ENCODE results near the gene CREB3L2. TPM values are rescaled to one million over a fixed set of nuclear protein-coding genes. Genes with fewer than 3 reads are reported as not detected.

CREB3L2 gene
- polyA plus RNA-seq, 3 donors: 7.9 to 14.1 (median 11.5) TPM

DNA sequence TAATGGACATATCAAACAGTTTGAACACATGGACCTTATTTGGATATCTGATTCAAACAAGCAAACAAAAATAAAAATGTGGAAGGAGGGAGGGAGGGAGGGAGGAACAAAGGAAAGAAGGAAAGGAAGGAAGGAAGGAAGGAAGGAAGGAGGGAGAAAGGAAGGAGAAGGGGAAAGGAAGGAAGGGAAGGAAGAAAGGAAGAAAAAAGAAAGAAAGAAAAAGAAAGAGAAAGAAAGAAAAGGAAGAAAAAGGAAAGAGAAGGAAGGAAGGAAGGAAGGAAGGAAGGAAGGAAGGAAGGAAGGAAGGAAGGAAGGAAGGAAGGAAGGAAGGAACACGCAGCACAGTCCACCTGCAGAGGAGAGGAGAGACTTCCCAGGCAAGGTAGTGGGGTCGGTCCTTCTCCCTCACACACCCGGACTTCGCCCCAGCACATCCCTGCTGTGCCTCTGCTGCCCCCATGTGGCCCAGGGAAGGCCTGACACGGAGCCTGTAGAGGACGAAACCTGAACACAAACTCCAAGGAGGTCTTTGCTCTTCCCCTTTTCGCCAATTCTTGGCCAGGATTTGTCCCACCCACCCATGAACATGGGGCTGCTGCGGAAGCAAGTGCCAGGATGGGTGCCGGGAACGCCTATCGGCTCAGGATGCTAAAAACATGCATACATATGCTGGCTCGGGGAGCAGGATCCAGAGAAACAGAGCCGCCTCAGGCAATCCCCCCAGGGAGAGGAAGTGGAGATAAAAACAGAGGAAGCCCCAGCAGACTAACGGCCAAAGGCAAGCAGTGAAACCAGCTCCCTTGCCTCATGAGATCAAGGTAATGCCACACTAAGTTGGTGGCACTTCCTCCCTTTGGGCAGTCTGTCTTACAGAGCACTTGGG lies 102.8 kb downstream of the CREB3L2 start:
- 4 to 20% (median 12%) methylated on average over 13 of the region's 14 CpGs for WGBS, 3 donors
- no peak overlapping the region for H3K27ac ChIP-seq (ENCODE audit: low read depth, low read length)

DNA sequence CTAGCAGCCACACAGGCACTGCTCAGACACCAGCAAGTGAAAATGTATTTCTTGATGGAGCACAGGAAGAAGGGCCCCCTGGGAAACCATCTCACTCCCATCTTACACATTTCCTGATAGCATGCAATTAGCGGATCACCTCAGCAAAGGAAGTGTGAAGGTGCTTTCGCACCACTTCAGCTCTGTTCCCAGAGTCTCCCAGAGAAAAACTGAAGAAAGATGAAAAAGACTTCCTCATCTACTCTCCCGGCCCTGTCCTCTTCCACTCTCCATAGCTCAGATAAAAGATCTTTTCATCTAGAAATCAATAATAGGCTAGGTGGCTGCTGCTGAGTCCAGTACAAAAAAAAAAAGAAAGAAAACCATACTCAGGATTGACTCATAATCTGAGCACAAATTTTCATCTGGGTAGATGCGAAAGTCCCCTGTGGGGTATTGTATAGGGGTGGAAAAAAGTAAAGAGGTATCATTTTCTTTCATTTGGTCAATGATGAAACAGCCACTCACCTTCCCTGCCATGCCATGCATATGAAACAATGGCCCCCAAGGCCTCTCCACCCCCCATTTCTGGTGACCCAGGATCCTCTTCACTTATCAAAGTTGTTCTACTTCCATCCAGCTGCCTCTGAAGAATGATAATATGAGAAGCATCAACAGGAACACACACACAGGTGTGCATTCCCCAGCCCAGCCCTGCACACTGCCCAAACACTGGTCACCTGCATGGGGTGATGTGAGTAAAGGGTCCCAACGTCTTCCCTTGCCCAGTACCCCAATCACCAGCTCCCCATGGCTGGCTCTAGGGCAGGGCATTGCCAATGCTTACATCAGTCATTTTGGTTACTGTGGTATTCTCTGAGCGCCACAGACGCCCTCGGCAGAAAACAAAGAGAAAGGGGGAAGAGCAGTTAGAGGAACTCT lies 106.3 kb downstream of the CREB3L2 start:
- no peak overlapping the region for H3K27ac ChIP-seq (ENCODE audit: low read depth, low read length)
- WGBS, 3 donors: 63 to 85% (median 74%) methylated on average over 8 of the region's 8 CpGs

DNA sequence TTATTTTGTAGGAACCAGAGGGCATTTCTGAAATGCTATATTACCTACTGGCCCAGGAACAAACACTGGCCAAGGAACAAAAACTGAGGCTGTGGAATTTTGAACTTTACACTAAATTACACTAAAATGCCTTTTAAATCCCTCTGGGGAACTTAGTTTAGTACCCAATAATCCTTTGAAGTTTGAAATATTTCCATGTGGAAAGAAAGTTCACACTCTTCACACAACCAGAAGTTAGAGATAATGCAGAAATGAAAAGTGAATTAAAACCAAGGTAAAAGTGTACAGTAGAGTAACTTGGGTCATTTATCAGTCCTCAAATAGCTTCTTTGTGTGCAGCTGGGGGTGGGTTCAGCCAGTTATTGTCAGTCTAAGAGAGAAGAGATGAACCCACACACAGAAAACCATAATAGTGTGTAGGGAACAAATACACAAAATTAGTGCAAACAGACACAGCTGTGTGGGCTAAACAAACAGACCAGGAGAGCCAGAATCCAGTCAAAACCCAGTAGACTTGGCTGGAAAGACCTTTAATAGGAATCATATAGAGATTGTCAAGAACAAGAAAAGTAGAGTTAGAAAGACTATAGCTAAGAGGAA lies 108.6 kb downstream of the CREB3L2 start:
- no peak overlapping the region for H3K27ac ChIP-seq (ENCODE audit: low read depth, low read length)

DNA sequence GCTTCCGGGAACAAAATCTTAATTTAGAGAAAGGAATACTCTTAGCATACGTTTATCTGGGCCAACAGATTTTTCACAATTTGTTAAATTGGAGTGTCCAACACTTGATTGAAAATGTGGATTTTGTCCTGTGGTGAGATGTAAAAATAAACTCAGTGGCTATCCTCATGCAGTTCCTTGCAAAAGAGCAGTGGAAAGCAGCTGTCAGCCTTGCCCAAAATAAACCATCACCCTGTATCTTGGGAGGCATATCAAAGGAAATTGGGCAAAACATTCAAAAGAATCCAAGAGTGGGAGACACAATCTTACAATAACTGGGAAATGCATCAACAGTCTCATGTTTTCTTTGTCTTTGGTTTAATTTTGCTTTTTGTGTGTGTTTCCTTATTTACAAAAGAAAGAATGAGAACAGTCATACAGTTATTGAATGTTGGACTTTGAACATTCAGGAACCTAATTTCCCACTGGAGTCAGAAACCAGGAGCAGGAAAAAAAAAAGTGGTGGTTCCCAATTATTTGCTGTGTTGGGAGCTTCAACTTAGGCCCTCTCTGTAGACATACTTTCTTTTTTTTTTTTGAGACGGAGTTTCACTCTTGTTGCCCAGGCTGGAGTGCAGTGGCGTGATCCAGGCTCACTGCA lies 110.8 kb downstream of the CREB3L2 start:
- 78 to 86% (median 82%) methylated on average over 4 of the region's 4 CpGs for WGBS, 3 donors
- no peak overlapping the region for H3K27ac ChIP-seq (ENCODE audit: low read depth, low read length)

DNA sequence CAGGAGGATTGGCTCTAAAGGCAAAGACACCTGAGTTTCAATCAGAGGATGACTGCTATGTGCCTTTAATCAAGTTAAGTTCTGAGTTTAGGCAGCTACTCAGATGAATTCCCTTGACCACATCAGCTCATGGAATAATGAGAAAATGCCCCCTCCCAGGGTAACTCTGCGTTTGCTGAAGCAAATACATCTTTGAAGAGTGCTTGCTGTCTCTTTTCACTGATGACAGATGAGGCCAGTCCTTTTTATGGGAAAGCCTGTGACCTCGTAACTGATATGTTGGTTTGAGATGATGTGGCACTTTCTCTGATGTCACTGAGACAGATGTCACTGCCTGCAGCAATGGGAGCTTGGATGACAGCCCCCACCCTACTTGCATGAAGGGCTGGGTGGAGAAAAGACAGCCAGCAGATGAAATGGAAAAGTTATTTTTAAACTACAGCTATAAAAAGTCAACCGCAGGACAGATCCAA lies 111.4 kb downstream of the CREB3L2 start:
- WGBS, 3 donors: 56 to 80% (median 69%) methylated on average over 3 of the region's 3 CpGs
- no peak overlapping the region for H3K27ac ChIP-seq (ENCODE audit: low read depth, low read length)

DNA sequence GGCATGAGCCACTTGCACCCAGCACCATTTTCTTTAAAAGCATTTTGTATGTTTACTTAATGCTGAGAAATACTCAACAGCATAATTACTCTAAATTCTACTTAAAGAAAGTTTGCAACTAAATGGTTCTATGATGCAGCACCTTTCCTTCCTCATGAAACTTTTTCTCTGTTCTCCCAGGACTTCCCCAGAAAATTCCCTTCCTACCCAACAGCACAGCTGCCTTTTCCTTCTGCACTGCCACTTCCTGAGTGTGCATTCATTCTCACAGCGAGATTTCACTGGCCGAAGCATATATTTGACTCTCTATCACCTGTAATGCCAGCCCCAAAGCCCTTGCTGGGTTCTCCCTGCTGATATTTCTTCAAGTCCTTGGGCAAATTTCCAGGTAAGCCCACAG lies 113.6 kb downstream of the CREB3L2 start:
- WGBS, 3 donors: 70 to 89% (median 85%) methylated on average over 2 of the region's 2 CpGs

DNA sequence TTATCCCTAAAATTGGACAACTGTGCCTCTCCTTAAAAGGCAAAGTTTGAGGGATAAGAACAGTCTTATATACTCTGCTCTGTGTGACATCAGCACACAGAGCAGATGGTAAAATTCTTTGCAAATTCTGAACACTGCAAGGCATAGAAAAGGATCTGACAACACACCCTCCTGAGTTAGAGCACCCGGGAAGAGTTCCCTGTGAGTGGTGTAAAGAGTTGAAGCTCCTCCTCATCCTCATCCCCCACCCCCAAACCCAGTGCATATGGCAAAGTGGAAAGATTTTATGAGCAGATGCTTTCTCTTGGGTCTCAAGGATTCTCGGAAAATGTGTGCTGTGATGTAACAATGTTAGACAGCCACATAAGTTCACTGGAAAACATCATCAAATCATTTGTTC lies 115.1 kb downstream of the CREB3L2 start:
- WGBS, 3 donors: 69 to 71% (median 69%) methylated on average over 2 of the region's 2 CpGs
- H3K27ac ChIP-seq (ENCODE audit: low read depth, low read length): no peak overlapping the region

More for the DNA sequence above, 113.6 kb downstream of the CREB3L2 start:
- H3K27ac ChIP-seq (ENCODE audit: low read depth, low read length): no peak overlapping the region

DNA sequence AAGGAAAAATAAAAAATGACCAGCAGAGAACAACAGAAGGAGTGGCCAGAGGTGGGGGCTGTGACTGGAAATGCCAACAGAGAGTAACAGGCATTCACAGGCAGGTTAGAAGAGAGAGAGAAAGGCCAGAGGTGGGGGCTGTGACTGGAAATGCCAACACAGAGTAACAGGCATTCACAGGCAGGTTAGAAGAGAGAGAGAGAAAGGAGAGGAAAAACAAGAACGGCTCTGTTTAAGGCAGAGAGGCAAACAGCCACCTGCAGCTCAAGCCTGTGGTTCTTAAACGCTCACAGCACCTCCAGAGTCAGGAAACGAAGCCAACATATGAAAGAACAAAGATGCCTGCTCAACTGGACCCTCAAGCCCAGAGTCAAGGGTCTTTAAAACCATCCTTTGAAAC lies 115.6 kb downstream of the CREB3L2 start:
- whole genome bisulfite sequencing, 3 donors: 81 to 91% (median 91%) methylated on average over 3 of the region's 3 CpGs

DNA sequence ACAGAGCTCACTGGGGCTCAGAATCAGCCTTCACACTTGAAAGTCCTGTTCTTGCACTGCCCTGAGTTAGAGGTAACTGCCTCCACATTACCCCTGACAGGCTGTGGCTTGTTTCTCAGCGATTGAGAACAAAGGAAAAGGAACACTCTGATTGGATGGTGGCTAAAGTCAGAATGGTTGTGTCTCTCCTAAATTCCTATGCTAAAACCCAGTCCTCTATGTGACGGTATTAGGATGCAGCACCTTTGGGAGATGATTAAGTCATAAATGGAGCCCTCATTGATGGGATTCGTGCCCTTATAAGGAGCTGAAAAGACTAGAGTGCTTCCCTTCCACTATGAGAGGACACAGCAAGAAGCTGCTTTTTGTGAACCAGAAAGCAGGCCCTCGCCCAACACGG lies 116.2 kb downstream of the CREB3L2 start:
- 89 to 93% (median 90%) methylated on average over 5 of the region's 5 CpGs for WGBS, 3 donors
- H3K27ac ChIP-seq (ENCODE audit: low read depth, low read length): no peak overlapping the region

More for the DNA sequence above, 115.6 kb downstream of the CREB3L2 start:
- H3K27ac ChIP-seq (ENCODE audit: low read depth, low read length): no peak overlapping the region

DNA sequence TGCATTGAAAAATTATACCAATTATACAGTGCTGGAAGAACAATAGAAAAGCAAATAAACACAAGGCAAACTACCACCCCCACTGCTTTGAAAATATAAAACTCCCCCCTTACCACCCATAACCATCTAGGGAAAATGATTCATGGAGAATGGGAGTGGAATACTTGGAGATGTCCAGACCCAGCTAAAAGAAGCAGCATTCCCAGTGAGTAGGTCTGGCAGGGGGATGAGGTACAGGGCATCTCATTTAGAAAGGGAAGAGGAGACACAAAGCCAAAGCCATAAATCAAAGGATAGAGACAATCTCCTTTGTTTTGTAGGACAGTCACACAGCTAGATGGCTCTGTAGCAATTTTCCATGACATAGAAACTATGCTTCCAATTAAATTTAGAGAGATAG lies 119.1 kb downstream of the CREB3L2 start:
- H3K27ac ChIP-seq (ENCODE audit: low read depth, low read length): no peak overlapping the region

DNA sequence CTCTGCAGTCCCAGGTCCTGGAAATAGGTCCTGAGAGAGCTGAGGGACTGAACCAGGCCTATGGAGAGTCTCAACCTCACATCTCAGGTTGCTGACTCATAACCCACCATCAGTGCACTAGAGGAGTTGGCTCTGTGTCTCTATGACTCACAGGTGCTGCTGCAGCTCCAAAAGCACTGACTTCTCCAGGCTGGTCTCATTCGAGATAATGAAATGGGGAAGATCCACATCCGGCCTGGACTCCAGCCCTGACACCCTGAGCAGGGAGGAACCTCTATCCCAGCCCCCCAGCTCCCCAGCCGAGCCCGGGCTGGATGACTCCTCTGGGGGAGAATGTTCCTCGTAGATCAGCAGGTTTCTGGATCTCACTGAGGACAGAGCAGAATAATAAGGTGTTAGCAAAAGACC lies 119.6 kb downstream of the CREB3L2 start:
- 75 to 91% (median 76%) methylated on average over 5 of the region's 5 CpGs for WGBS, 3 donors
- no peak overlapping the region for H3K27ac ChIP-seq (ENCODE audit: low read depth, low read length)

DNA sequence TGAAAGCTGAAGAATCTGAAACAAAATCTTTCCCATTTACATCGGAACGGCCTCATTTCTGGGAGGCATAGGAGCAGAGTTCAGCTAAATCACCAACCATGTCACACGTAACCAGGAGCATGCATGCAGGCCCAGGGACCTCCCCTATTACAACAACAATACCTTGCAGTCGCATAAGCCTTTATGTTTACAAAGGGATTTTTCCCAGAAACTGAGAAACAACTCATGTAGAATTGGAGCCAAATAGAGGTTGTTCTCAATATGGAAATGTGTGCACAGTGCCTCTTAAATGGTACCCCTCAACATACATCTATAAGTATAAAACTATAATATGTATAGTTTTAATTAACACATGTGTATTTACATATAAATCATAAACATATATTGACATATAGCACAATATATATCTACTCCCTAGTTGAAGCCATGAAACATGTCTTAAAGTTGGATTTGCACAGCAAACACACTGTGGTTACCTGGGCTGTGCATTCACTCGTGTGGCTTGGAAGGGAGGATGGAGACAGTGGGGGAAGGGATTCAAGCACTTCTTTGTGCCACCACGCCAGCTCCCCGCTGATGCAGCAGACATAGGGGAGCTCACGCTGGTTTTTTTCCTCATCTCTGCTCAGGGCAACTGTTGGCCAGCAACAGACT lies 120.2 kb downstream of the CREB3L2 start:
- WGBS, 3 donors: 96 to 98% (median 97%) methylated on average over 8 of the region's 8 CpGs
- no peak overlapping the region for H3K27ac ChIP-seq (ENCODE audit: low read depth, low read length)

DNA sequence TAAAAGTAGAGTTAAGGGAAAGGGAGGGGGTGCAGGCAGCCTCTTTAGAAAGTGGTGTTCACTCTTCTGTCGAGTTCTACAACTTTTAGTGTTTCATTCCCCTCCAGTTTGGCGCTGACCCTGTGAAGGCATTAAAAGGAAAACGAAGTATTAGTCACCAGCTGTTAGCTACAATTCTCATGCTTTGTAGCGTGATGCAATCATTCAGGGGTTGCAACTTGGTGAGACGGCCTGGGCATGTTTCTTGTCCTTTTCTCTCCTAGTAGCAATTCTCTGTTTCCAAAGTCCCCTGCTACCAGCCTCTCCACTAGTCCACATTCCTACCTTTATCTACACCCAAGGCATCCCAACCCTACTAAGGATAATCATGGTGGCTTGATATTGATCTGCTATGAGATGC lies 121.5 kb downstream of the CREB3L2 start:
- WGBS, 3 donors: 70 to 85% (median 76%) methylated on average over 5 of the region's 5 CpGs

DNA sequence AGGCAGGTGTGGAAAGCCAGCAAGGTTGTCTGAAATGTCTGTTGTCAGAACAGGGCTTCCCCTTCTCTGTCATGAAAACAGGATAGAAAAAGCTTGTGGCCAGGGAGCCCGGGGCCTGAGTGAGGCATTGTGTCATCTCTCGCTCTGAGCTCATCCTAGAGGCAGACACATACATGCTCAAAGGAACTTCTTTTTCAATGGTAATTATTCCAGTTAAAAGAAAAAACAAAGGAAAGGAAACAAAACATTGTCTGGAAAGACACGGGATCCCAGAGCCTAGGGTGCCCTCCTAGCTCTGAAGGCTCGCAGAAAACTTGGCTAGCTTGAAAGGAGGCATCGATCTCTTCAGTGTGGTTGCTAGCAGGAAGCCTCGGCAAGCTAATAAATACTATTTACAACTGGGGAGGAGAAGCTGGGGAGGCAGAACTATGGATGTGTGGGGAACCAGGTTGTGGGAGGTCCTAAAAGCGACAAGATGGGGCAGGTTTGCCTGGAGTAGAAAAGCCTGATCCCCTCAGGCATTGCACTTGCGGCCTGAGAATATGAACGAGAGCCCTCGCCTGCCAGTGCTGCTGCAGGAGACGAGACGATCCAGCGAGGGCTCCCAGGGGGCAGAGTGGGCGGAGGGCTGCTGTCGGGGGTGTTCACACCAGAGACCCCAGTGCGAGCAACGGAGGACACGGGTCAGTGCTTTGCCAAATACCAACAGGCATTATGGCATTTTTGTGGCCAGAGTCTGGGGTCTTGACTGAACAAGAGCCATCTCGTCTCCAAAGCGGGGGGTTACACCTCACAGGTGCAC lies 122.3 kb downstream of the CREB3L2 start:
- WGBS, 3 donors: 75 to 84% (median 76%) methylated on average over 20 of the region's 20 CpGs
- no peak overlapping the region for H3K27ac ChIP-seq (ENCODE audit: low read depth, low read length)

More for the DNA sequence above, 121.5 kb downstream of the CREB3L2 start:
- no peak overlapping the region for H3K27ac ChIP-seq (ENCODE audit: low read depth, low read length)

DNA sequence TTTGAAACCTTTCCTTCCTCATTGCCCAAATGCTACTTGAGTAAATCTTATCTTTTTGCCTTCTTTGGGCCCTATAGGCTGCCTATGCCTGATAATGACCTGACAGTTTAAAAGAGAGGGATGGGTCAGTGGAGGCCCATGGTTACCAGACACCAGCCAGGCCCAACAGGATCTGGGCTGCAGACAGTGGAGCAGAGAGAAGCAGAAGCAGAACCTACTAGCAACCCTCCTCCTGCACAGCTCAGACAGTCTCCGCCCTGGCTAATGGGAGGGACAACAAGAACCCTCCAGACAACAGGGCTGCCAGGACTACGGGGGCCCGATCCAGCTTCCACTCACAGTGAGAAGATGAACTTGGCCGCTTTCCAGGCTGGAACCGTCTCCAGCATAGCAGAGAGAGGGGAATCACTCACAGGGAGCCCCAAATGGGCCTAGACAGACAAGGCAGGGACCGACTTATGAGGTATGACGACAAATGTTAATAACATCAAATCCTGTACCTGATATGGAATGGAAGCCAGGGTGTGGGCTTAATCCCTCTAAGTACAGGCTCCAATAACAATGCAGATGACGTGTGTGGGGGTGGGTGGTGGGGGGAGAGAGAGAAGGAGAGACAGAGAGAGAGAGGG lies 123.4 kb downstream of the CREB3L2 start:
- no peak overlapping the region for H3K27ac ChIP-seq (ENCODE audit: low read depth, low read length)
- 58 to 77% (median 75%) methylated on average over 8 of the region's 8 CpGs for WGBS, 3 donors

DNA sequence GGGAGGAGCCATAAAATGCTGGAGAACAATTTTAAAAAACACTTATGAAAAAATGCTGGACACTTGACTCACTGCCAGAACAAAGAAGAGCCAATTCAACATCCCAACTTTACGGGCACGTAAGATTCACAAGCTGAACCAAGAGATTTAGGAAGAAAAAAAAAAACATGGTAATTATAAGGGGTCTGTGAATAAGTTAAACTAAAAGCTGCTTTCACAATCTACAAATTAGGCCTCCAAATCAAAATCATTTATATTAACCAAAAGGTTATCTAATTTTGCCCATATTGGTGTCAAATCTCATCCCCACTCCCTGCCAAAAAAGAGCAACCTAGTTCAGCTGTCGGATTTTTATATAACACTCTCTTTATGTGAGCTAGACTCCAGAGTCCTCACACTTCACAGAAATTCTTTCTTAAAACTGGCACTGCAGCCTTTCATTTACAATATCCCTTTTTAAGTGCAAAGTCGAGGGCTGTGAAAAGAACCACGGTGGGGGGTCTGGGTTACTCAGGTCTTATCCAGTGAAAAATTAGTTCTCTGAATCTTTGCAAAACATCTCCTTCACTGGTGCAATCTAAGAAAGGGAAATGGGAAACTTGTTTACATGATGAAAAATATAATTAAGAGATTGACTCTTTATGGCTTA lies 124.7 kb downstream of the CREB3L2 start:
- WGBS, 3 donors: 66 to 85% (median 71%) methylated on average over 5 of the region's 5 CpGs

More for the DNA sequence above, 124.7 kb downstream of the CREB3L2 start:
- no peak overlapping the region for H3K27ac ChIP-seq (ENCODE audit: low read depth, low read length)

Measured in adipose tissue (tissue), 3 donors.